Mammary epithelial cell (primary cell): ENCODE measurements around the gene SPAG6.

Experiments
- EZH2 ChIP-seq: IDR thresholded peaks from 2 replicates; pipeline ENCODE4 v1.6.1; 2012; ENCODE audit warnings: low read length, inconsistent platforms, borderline replicate concordance
- TF ChIP-seq, protein P1 (sequence below), 2 donors: IDR thresholded peaks in 1 of 2; conservative IDR thresholded peaks in 1 of 2; 2 replicates each; pipeline ENCODE4 v1.5.1; 2011 to 2012; ENCODE audit warnings: inconsistent platforms in 2 of 2, low read length in 2 of 2, mild to moderate bottlenecking in 2 of 2, control low read depth in 1 of 2, low read depth in 1 of 2; ENCODE audit not compliant: insufficient read depth in 1 of 2; ENCODE audit errors: extremely low read depth in 1 of 2

- TF ChIP-seq EZH2: no peak
- TF ChIP-seq, protein P1, sequence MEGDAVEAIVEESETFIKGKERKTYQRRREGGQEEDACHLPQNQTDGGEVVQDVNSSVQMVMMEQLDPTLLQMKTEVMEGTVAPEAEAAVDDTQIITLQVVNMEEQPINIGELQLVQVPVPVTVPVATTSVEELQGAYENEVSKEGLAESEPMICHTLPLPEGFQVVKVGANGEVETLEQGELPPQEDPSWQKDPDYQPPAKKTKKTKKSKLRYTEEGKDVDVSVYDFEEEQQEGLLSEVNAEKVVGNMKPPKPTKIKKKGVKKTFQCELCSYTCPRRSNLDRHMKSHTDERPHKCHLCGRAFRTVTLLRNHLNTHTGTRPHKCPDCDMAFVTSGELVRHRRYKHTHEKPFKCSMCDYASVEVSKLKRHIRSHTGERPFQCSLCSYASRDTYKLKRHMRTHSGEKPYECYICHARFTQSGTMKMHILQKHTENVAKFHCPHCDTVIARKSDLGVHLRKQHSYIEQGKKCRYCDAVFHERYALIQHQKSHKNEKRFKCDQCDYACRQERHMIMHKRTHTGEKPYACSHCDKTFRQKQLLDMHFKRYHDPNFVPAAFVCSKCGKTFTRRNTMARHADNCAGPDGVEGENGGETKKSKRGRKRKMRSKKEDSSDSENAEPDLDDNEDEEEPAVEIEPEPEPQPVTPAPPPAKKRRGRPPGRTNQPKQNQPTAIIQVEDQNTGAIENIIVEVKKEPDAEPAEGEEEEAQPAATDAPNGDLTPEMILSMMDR (conservative IDR thresholded peaks at IDR 0.05 in 1 of 2, IDR thresholded peaks at IDR 0.05 in 1 of 2; ENCODE audit: extremely low read depth in 1 of 2, insufficient read depth in 1 of 2, low read depth in 1 of 2, low read length in 2 of 2): no peak
Observed at GRCh38 chr10:22324413-22324812, 20.9 kb upstream of the SPAG6 start.
